HCT116 (cell line): ENCODE measurements around the gene PRRT2. TPM values are rescaled to one million over a fixed set of nuclear protein-coding genes. Genes with fewer than 3 reads are reported as not detected.

ENCODE experiments used
- ATAC-seq: fragments of 200-7000 bp; cut with Tn5 transposase; 2 replicates; pipeline ENCODE4 v1.9.1; 2020; ENCODE audit warnings: mild to moderate bottlenecking, moderate library complexity
- BruUV-seq: library from RNA; stranded (reverse); fragments of 400-500 nt; replicated peaks from 2 replicates; lab custom pipeline; 2021; lab: Mats Ljungman, UMichigan
- CTCF ChIA-PET: fragments of 300-600 bp; sonication (Branson Sonifier 250); formaldehyde crosslinking; loops from one replicate; lab custom pipeline; 2021; ENCODE audit warnings: antibody characterized with exemption; lab: Charles Lee
- POLR2A ChIA-PET: fragments of 300-600, 350-600 bp; sonication (Branson Sonifier 250); formaldehyde crosslinking; loops from one replicate; lab custom pipeline; 2021; ENCODE audit warnings: antibody characterized with exemption; lab: Charles Lee
- RAD21 ChIA-PET, 2 experiments: fragments of 300-600 bp; sonication (Branson Sonifier 250); formaldehyde crosslinking; loops; one replicate each; lab custom pipeline; 2023; ENCODE audit warnings: low total read pairs in 2 of 2; ENCODE audit not compliant: uncharacterized antibody in 2 of 2, unreplicated experiment in 2 of 2, low non-redundant PET in 1 of 2; lab: Charles Lee
- DNase-seq: peaks from one replicate; pipeline ENCODE4 v3.0.0-alpha.2; 2010; ENCODE audit warnings: low read depth, low spot score
- H2AFZ ChIP-seq: fragments of 200-600 bp; shearing (Covaris generic), sonication (generic); 2 replicates; pipeline ENCODE4 v1.6.1; 2017; ENCODE audit warnings: low read depth, mixed run types, mixed read lengths, antibody characterized with exemption, low read length; ENCODE audit not compliant: poor library complexity, severe bottlenecking
- H3K27ac ChIP-seq: 2 replicates; pipeline ENCODE4 v1.5.1; 2012; ENCODE audit warnings: low read depth, low read length
- H3K27me3 ChIP-seq: fragments of 200-600 bp; sonication (generic); 2 replicates; pipeline ENCODE4 v1.6.1; 2016; ENCODE audit warnings: mixed run types, low read length, mixed read lengths; ENCODE audit not compliant: insufficient read depth
- H3K36me3 ChIP-seq, 2 experiments: fragments of 200-500 bp in 1 of 2; fragments of 200-600 bp in 1 of 2; sonication (Bioruptor generic) in 1 of 2; sonication (generic) in 1 of 2; 2 replicates each; pipeline versions ENCODE4 v1.5.1 to v1.6.1; 2014 to 2016; ENCODE audit warnings: low read length in 2 of 2, inconsistent platforms in 1 of 2, mixed read lengths in 1 of 2, mixed run types in 1 of 2; ENCODE audit not compliant: insufficient read depth in 2 of 2, control insufficient read depth in 1 of 2
- H3K4me1 ChIP-seq, 2 experiments: fragments of 200-600 bp in 1 of 2; sonication (generic) in 1 of 2; 2 replicates each; pipeline versions ENCODE4 v1.5.1 to v1.6.1; 2012 to 2017; ENCODE audit warnings: low read length in 2 of 2, inconsistent platforms in 1 of 2, mild to moderate bottlenecking in 1 of 2, mixed read lengths in 1 of 2, mixed run types in 1 of 2, moderate library complexity in 1 of 2; ENCODE audit not compliant: insufficient read depth in 2 of 2, control insufficient read depth in 1 of 2
- H3K4me2 ChIP-seq: fragments of 200-600 bp; sonication (generic); 2 replicates; pipeline ENCODE4 v1.6.1; 2017; ENCODE audit warnings: mixed run types, low read length, mixed read lengths
- H3K4me3 ChIP-seq, 2 experiments: fragments of 200-600 bp in 1 of 2; sonication (generic) in 1 of 2; replicated peaks in 1 of 2; 2 replicates each; pipeline ENCODE4 v1.5.1; 2011 to 2016; ENCODE audit warnings: low read length in 2 of 2, control low read depth in 1 of 2, low read depth in 1 of 2, mild to moderate bottlenecking in 1 of 2, mixed read lengths in 1 of 2, mixed run types in 1 of 2
- H3K79me2 ChIP-seq: fragments of 200-600 bp; sonication (generic); 2 replicates; pipeline ENCODE4 v1.6.1; 2017; ENCODE audit warnings: mild to moderate bottlenecking, mixed run types, low read length, moderate library complexity, mixed read lengths; ENCODE audit not compliant: insufficient read depth
- H3K9ac ChIP-seq: fragments of 200-600 bp; sonication (generic); 2 replicates; pipeline ENCODE4 v1.6.1; 2016; ENCODE audit warnings: low read length, mixed read lengths
- H3K9me2 ChIP-seq: fragments of 200-600 bp; sonication (generic), shearing (Covaris generic); 2 replicates; pipeline ENCODE4 v1.6.1; 2017; ENCODE audit warnings: mixed run types, mild to moderate bottlenecking, moderate library complexity; ENCODE audit not compliant: insufficient read depth
- H3K9me3 ChIP-seq, 2 experiments: fragments of 200-500 bp in 1 of 2; fragments of 200-600 bp in 1 of 2; sonication (Bioruptor generic) in 1 of 2; sonication (generic) in 1 of 2; 2 replicates each; pipeline ENCODE4 v1.6.1; 2014 to 2017; ENCODE audit warnings: low read length in 2 of 2, mixed read lengths in 2 of 2, inconsistent platforms in 1 of 2, low read depth in 1 of 2, mild to moderate bottlenecking in 1 of 2, mixed run types in 1 of 2, moderate library complexity in 1 of 2; ENCODE audit not compliant: control insufficient read depth in 1 of 2, insufficient read depth in 1 of 2
- H4K20me1 ChIP-seq: fragments of 200-600 bp; sonication (generic), shearing (Covaris generic); 2 replicates; pipeline ENCODE4 v1.6.1; 2017; ENCODE audit warnings: mixed run types, mild to moderate bottlenecking, moderate library complexity; ENCODE audit not compliant: insufficient read depth
- CBX3 ChIP-seq: IDR thresholded peaks from 2 replicates; pipeline ENCODE4 v1.6.1; 2012; ENCODE audit warnings: low read depth
- CEBPB ChIP-seq: IDR thresholded peaks from 2 replicates; pipeline ENCODE4 v1.6.1; 2012; ENCODE audit warnings: low read depth
- EGR1 ChIP-seq: IDR thresholded peaks from 2 replicates; pipeline ENCODE4 v1.6.1; 2012; ENCODE audit warnings: low read depth
- ELF1 ChIP-seq: IDR thresholded peaks from 2 replicates; pipeline ENCODE4 v1.6.1; 2012; ENCODE audit warnings: low read depth, borderline replicate concordance
- EZH2 ChIP-seq: fragments of 200-600 bp; sonication (generic); IDR thresholded peaks from 2 replicates; pipeline ENCODE4 v1.6.1; 2017; ENCODE audit warnings: antibody characterized with exemption, mixed run types
- EZH2phosphoT487 ChIP-seq: fragments of 200-600 bp; IDR thresholded peaks from 2 replicates; pipeline ENCODE4 v1.6.1; 2018; ENCODE audit warnings: antibody characterized with exemption, borderline replicate concordance
- FOSL1 ChIP-seq: IDR thresholded peaks from 2 replicates; pipeline ENCODE4 v1.6.1; 2012; ENCODE audit warnings: low read depth
- JUND ChIP-seq: IDR thresholded peaks from 2 replicates; pipeline ENCODE4 v1.6.1; 2012
- MAX ChIP-seq: IDR thresholded peaks from 2 replicates; pipeline ENCODE4 v1.6.1; 2012
- POLR2A ChIP-seq: IDR thresholded peaks from 2 replicates; pipeline ENCODE4 v1.7.0; 2011; ENCODE audit warnings: borderline replicate concordance; ENCODE audit not compliant: insufficient read depth, insufficient read length; ENCODE audit errors: extremely low read depth
- POLR2AphosphoS5 ChIP-seq: IDR thresholded peaks from 2 replicates; pipeline ENCODE4 v1.6.1; 2011; ENCODE audit warnings: mild to moderate bottlenecking, low read depth, low read length, moderate library complexity
- RAD21 ChIP-seq: IDR thresholded peaks from 2 replicates; pipeline ENCODE4 v1.6.1; 2012; ENCODE audit warnings: low read depth, mild to moderate bottlenecking
- REST ChIP-seq: IDR thresholded peaks from 2 replicates; pipeline ENCODE4 v1.6.1; 2012; ENCODE audit warnings: low read depth
- SIN3A ChIP-seq: IDR thresholded peaks from 2 replicates; pipeline ENCODE4 v1.6.1; 2012; ENCODE audit warnings: low read depth
- SRF ChIP-seq: IDR thresholded peaks from 2 replicates; pipeline ENCODE4 v1.6.1; 2012; ENCODE audit warnings: low read depth
- TCF7L2 ChIP-seq: IDR thresholded peaks from 2 replicates; pipeline ENCODE4 v1.7.0; 2011; ENCODE audit warnings: borderline replicate concordance, inconsistent platforms; ENCODE audit not compliant: insufficient read depth, insufficient read length; ENCODE audit errors: extremely low read depth
- YY1 ChIP-seq: IDR thresholded peaks from 2 replicates; pipeline ENCODE4 v1.6.1; 2011; ENCODE audit warnings: low read length, low read depth, moderate library complexity, mild to moderate bottlenecking; ENCODE audit not compliant: insufficient replicate concordance; ENCODE audit errors: extremely low read depth
- ZNF274 ChIP-seq: fragments of 200-500 bp; sonication (Bioruptor generic); IDR thresholded peaks from 2 replicates; pipeline ENCODE4 v1.6.1; 2014; ENCODE audit warnings: mild to moderate bottlenecking, low read depth, low read length, inconsistent platforms
- intact Hi-C: fragments of 100-400 bp; cut with micrococcal nuclease; formaldehyde crosslinking; loops from 2 replicates; pipeline ENCODE4 v1.10.0; 2022
- total RNA-seq: library from RNA; stranded (reverse); gene quantifications from one replicate; pipeline ENCODE4 v1.2.1, GENCODE V29; 2021; ENCODE audit not compliant: unreplicated experiment

The PRRT2 gene
- total RNA-seq, 1 experiment from 2014 or later = 4.0 TPM

- no peak overlapping the region for H2AFZ ChIP-seq
- H3K4me3 ChIP-seq = no peak overlapping the region
- RAD21 ChIA-PET = no interaction called here
- peaks cover 39 to 78% of the 10 kb centered on the region in 2 experiments for H3K4me1 ChIP-seq
- ATAC-seq (no peak), DNase-seq (no peak)
- H3K27me3 ChIP-seq = no peaks in the 10 kb centered on the region
- H3K9me3 ChIP-seq = no peaks in the 10 kb centered on the region
- no peaks in the 10 kb centered on the region for H4K20me1 ChIP-seq
- H3K9me2 ChIP-seq = no peaks in the 10 kb centered on the region
- CTCF ChIA-PET = interaction anchor here (0.5 kb wide), 1 partner anchor 8 kb away, joined by 3 read pairs; the partner anchor contains the start of gene MAZ
- peak overlapping the region; percentile 98 for H3K27ac ChIP-seq
- BruUV-seq = no TSS peak
- intact Hi-C loops = no loop called here
- peak overlapping the region; percentile 78; the same call in 1 of the 2 replicates for H3K4me2 ChIP-seq
- peaks cover 0 to 10% of the 10 kb centered on the region in 2 experiments; a peak in 3 of 4 replicates for H3K36me3 ChIP-seq
- POLR2A ChIA-PET = no interaction called here
- peaks cover 40% of the 10 kb centered on the region for H3K79me2 ChIP-seq
- peak overlapping the region; percentile 97; the same call in 1 of the 2 replicates for H3K9ac ChIP-seq
- TF ChIP-seq EGR1 (no peak), EZH2 (no peak), EZH2phosphoT487 (no peak), RAD21 (no peak), CEBPB (no peak), TCF7L2 (no peak), JUND (no peak), REST (no peak), ELF1 (no peak), MAX (no peak), SIN3A (no peak), YY1 (no peak), POLR2AphosphoS5 (no peak), POLR2A (no peak), SRF (no peak), FOSL1 (no peak), ZNF274 (no peak), CBX3 (no peak)
Observed at GRCh38 chr16:29814592-29814991, 2.6 kb downstream of the PRRT2 start.
